OCI-LY7 (cell line): ENCODE data around the gene SYTL2. TPM values are rescaled to one million over a fixed set of nuclear protein-coding genes. Genes with fewer than 3 reads are reported as not detected.

Experiments used
- BruUV-seq: library from RNA; stranded (reverse); fragments of 400-500 nt; replicated peaks from 2 replicates; lab custom pipeline; 2021; lab: Mats Ljungman, UMichigan
- CTCF ChIA-PET: fragments of 300-600 bp; sonication (Branson Sonifier 250); formaldehyde crosslinking; loops from one replicate; lab custom pipeline; 2022; ENCODE audit warnings: antibody characterized with exemption; ENCODE audit not compliant: unreplicated experiment; lab: Charles Lee
- POLR2A ChIA-PET: fragments of 300-600 bp; sonication (Branson Sonifier 250); formaldehyde crosslinking; loops from one replicate; lab custom pipeline; 2022; ENCODE audit warnings: antibody characterized with exemption; lab: Charles Lee
- DNase-seq: peaks from one replicate; pipeline ENCODE4 v3.0.0-alpha.2; 2015; ENCODE audit warnings: low spot score
- H2AFZ ChIP-seq: fragments of 200-600 bp; sonication (generic), shearing (Covaris generic); 2 replicates; pipeline ENCODE4 v1.6.1; 2014; ENCODE audit warnings: mild to moderate bottlenecking, antibody characterized with exemption, low read length, moderate library complexity
- H3K27ac ChIP-seq: fragments of 200-600 bp; sonication (generic); 2 replicates; pipeline ENCODE4 v1.5.1; 2014; ENCODE audit warnings: mixed run types, low read depth, mild to moderate bottlenecking, moderate library complexity, low read length, inconsistent platforms; ENCODE audit not compliant: poor library complexity, severe bottlenecking
- H3K36me3 ChIP-seq: fragments of 200-600 bp; sonication (generic); 2 replicates; pipeline ENCODE4 v1.6.1; 2014; ENCODE audit warnings: mild to moderate bottlenecking, antibody characterized with exemption, low read length, moderate library complexity, mixed read lengths; ENCODE audit not compliant: insufficient read depth
- H3K4me1 ChIP-seq: fragments of 200-600 bp; sonication (generic); 2 replicates; pipeline ENCODE4 v1.5.1; 2014; ENCODE audit warnings: mild to moderate bottlenecking, low read length; ENCODE audit not compliant: insufficient read depth, poor library complexity, severe bottlenecking
- H3K4me2 ChIP-seq: fragments of 200-600 bp; sonication (generic); 2 replicates; pipeline ENCODE4 v1.6.1; 2014; ENCODE audit warnings: mild to moderate bottlenecking, low read length
- H3K4me3 ChIP-seq: fragments of 200-600 bp; sonication (generic); 2 replicates; pipeline ENCODE4 v1.5.1; 2014; ENCODE audit warnings: mild to moderate bottlenecking, low read depth, low read length; ENCODE audit not compliant: poor library complexity, severe bottlenecking
- H3K79me2 ChIP-seq: fragments of 200-600 bp; sonication (generic); 2 replicates; pipeline ENCODE4 v1.6.1; 2016; ENCODE audit warnings: low read depth, mild to moderate bottlenecking, low read length, moderate library complexity, mixed read lengths; ENCODE audit not compliant: insufficient read depth
- H3K9me2 ChIP-seq: fragments of 200-600 bp; sonication (generic); 2 replicates; pipeline ENCODE4 v1.6.1; 2016; ENCODE audit warnings: mild to moderate bottlenecking, low read length, mixed read lengths; ENCODE audit not compliant: insufficient read depth
- H3K9me3 ChIP-seq: fragments of 200-600 bp; sonication (generic); 2 replicates; pipeline ENCODE4 v1.6.1; 2014; ENCODE audit warnings: mild to moderate bottlenecking, mixed run types, low read length, mixed read lengths
- H4K20me1 ChIP-seq: fragments of 200-600 bp; sonication (generic); 2 replicates; pipeline ENCODE4 v1.6.1; 2014; ENCODE audit warnings: mild to moderate bottlenecking, antibody characterized with exemption, low read length, moderate library complexity, mixed read lengths; ENCODE audit not compliant: insufficient read depth
- CTCF ChIP-seq: fragments of 200-600 bp; sonication (generic); conservative IDR thresholded peaks from 2 replicates; pipeline ENCODE4 v1.5.1; 2014; ENCODE audit warnings: mild to moderate bottlenecking, antibody characterized with exemption, low read length, moderate library complexity, mixed read lengths
- EZH2phosphoT487 ChIP-seq: fragments of 200-600 bp; sonication (generic); IDR thresholded peaks from 2 replicates; pipeline ENCODE4 v1.6.1; 2018; ENCODE audit warnings: low read depth, borderline replicate concordance, mild to moderate bottlenecking, mixed run types, antibody characterized with exemption, low read length, moderate library complexity, mixed read lengths
- intact Hi-C: fragments of 100-400 bp; cut with micrococcal nuclease; formaldehyde crosslinking; loops from one replicate; pipeline ENCODE4 v1.10.0; 2022; ENCODE audit not compliant: unreplicated experiment
- total RNA-seq, 2 experiments: library from RNA; depleted of rRNA in 1 of 2; stranded (reverse); fragments of >200 nt in 1 of 2; shearing (Covaris generic) in 1 of 2; gene quantifications; 2 replicates each; pipeline ENCODE4 v1.2.3, GENCODE V29; 2014 to 2022

Gene SYTL2
- total RNA-seq, 2 experiments from 2014 or later, result 2.6 to 5.1 TPM

- Histone ChIP-seq H3K4me1 (no peaks in the 10 kb centered on the region), H3K4me2 (no peak overlapping the region)
These were observed 17.1 kb upstream of the SYTL2 start for GRCh38 chr11:85827748-85828639.

DNA sequence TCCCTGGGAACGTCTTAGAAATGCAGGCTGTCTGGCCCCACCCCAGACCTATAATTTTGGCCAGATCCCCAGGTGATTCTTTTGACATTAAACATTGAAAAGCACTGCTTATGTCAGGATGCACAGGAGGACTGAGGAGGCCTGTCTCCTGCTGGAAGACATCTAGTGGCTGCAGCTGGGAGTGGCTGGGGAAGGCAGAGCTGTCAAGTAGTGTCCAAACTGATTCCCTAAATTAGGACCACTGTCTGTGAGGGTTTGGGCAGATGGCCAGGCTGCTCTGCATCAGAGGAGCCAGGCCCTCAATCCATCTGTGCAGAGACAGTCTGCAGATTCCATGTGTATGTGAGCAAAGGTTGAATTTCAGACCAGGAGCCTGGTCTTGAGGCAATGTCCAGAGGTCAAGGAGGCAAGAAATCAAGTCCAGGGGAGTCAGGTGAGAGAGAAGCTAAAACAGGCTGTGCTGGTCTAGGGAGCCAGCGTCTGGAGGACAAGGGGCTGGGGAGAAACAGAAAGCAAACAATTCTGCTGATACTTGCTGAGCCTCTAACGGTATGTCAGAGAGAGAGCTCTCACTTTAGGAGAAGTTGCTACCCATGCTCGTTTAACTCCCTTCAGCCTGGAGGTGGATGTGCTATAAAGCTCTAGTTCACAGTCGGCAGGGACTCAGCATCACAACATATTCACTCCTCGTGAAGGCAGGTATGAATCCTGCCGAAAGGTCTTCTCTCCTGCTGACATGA is 15.3 kb upstream of the SYTL2 start:
- Histone ChIP-seq H3K4me3 (no peak overlapping the region), H3K79me2 (no peaks in the 10 kb centered on the region), H3K9me2 (no peaks in the 10 kb centered on the region), H3K4me2 (no peak overlapping the region), H3K27ac (no peak overlapping the region), H4K20me1 (no peaks in the 10 kb centered on the region), H3K4me1 (no peaks in the 10 kb centered on the region), H2AFZ (no peak overlapping the region), H3K9me3 (no peaks in the 10 kb centered on the region), H3K36me3 (no peaks in the 10 kb centered on the region)
- BruUV-seq, result no TSS peak
- peak; percentile 64 for TF ChIP-seq CTCF
- no peak for TF ChIP-seq EZH2phosphoT487
- POLR2A ChIA-PET, result interaction anchor here (0.6 kb wide), 1 partner anchor 130 kb away, joined by 3 read pairs; no protein-coding TSS in a partner anchor
- peak; percentile 13 for DNase-seq
- intact Hi-C loops, result loop anchor here (10.0 kb wide), 2 partner anchors 131 to 231 kb away; no protein-coding TSS in a partner anchor
- CTCF ChIA-PET, result no interaction called here

More at GRCh38 chr11:85827748-85828639, 17.1 kb upstream of the SYTL2 start:
- Histone ChIP-seq H2AFZ (no peak overlapping the region), H3K9me3 (no peaks in the 10 kb centered on the region), H3K9me2 (no peaks in the 10 kb centered on the region), H3K27ac (no peak overlapping the region), H4K20me1 (no peaks in the 10 kb centered on the region), H3K36me3 (no peaks in the 10 kb centered on the region), H3K79me2 (no peaks in the 10 kb centered on the region), H3K4me3 (no peak overlapping the region)
- no TSS peak for BruUV-seq
- ChIA-PET POLR2A (interaction anchor here (1.2 kb wide), 1 partner anchor 19 kb away, joined by 3 read pairs; no protein-coding TSS in a partner anchor), CTCF (no interaction called here)
- intact Hi-C loops, result loop anchor here (10.0 kb wide), 2 partner anchors 133 to 233 kb away; no protein-coding TSS in a partner anchor
- no peak for DNase-seq
- TF ChIP-seq EZH2phosphoT487, result no peak
- no peak for TF ChIP-seq CTCF
